H1 (cell line): ENCODE measurements around the gene TP53I3. TPM values are rescaled to one million over a fixed set of nuclear protein-coding genes. Genes with fewer than 3 reads are reported as not detected.

Experiments used
- BACH1 ChIP-seq: IDR thresholded peaks from 2 replicates; pipeline ENCODE4 v1.6.1; 2012; ENCODE audit warnings: low read length, improper control_type of control experiment
- CBX8 ChIP-seq: fragments of 300-800, 300-1000 bp; sonication (generic); IDR thresholded peaks from 2 replicates; pipeline ENCODE4 v1.7.1; 2016; ENCODE audit warnings: low read depth, low read length, borderline replicate concordance
- EZH2 ChIP-seq: fragments of 200-600 bp; sonication (generic); IDR thresholded peaks from 2 replicates; pipeline ENCODE4 v1.7.1; 2012; ENCODE audit warnings: low read depth, mild to moderate bottlenecking, moderate library complexity, low read length, inconsistent platforms; ENCODE audit not compliant: severe bottlenecking
- HDAC2 ChIP-seq, 2 experiments: fragments of 300-600 bp in 1 of 2; sonication (generic) in 1 of 2; IDR thresholded peaks; 2 replicates each; pipeline ENCODE4 v1.6.1; 2011 to 2012; ENCODE audit warnings: low read depth in 2 of 2, low read length in 2 of 2, mild to moderate bottlenecking in 2 of 2, moderate library complexity in 2 of 2, borderline replicate concordance in 1 of 2, inconsistent platforms in 1 of 2
- HDAC6 ChIP-seq: IDR thresholded peaks from one replicate; pipeline ENCODE4 v1.7.1; 2012; ENCODE audit warnings: low read depth, mild to moderate bottlenecking, inconsistent platforms, low read length, moderate library complexity
- JUN ChIP-seq: IDR thresholded peaks from 2 replicates; pipeline ENCODE4 v1.6.1; 2011; ENCODE audit warnings: low read depth, mild to moderate bottlenecking, improper control_type of control experiment, low read length
- KDM4A ChIP-seq: IDR thresholded peaks from one replicate; pipeline ENCODE4 v1.7.1; 2012; ENCODE audit warnings: low read depth, mild to moderate bottlenecking, moderate library complexity, low read length, inconsistent platforms; ENCODE audit not compliant: severe bottlenecking
- KDM5A ChIP-seq: fragments of 200-600 bp; IDR thresholded peaks from 2 replicates; pipeline ENCODE4 v1.7.1; 2012; ENCODE audit warnings: mild to moderate bottlenecking, low read length, inconsistent platforms, mixed read lengths
- MAFK ChIP-seq: IDR thresholded peaks from 2 replicates; pipeline ENCODE4 v1.6.1; 2012; ENCODE audit warnings: low read depth, mild to moderate bottlenecking, improper control_type of control experiment, low read length
- POLR2AphosphoS5 ChIP-seq: IDR thresholded peaks from 2 replicates; pipeline ENCODE4 v1.6.1; 2011; ENCODE audit warnings: low read depth, low read length
- RAD21 ChIP-seq, 2 experiments: IDR thresholded peaks in 1 of 2; conservative IDR thresholded peaks in 1 of 2; 2 replicates each; pipeline ENCODE4 v1.6.1; 2011; ENCODE audit warnings: low read depth in 2 of 2, low read length in 2 of 2, improper control_type of control experiment in 1 of 2, inconsistent platforms in 1 of 2, mild to moderate bottlenecking in 1 of 2, moderate library complexity in 1 of 2
- RXRA ChIP-seq: IDR thresholded peaks from 2 replicates; pipeline ENCODE4 v1.6.1; 2011; ENCODE audit warnings: low read depth, mild to moderate bottlenecking, low read length, moderate library complexity; ENCODE audit not compliant: insufficient read depth
- SAP30 ChIP-seq: fragments of 300-600 bp; sonication (generic); IDR thresholded peaks from 2 replicates; pipeline ENCODE4 v1.7.1; 2012; ENCODE audit warnings: low read length, moderate library complexity, mild to moderate bottlenecking, inconsistent platforms; ENCODE audit not compliant: insufficient read depth, insufficient replicate concordance
- SP1 ChIP-seq: IDR thresholded peaks from 2 replicates; pipeline ENCODE4 v1.6.1; 2011; ENCODE audit warnings: low read depth, low read length
- TBP ChIP-seq: IDR thresholded peaks from 2 replicates; pipeline ENCODE4 v1.6.1; 2011; ENCODE audit warnings: low read depth, low read length, improper control_type of control experiment
- TEAD4 ChIP-seq: IDR thresholded peaks from 2 replicates; pipeline ENCODE4 v1.6.1; 2012; ENCODE audit warnings: low read depth, low read length, inconsistent platforms, mixed read lengths
- polyA plus RNA-seq, 7 experiments: library from polyadenylated mRNA; depleted of rRNA in 3 of 7; stranded (reverse) in 5 of 7; unstranded in 2 of 7; fragments of >200 nt in 5 of 7; fragments of 200-250 nt in 2 of 7; gene quantifications; 1 replicate in 5 of 7; 2 replicates in 1 of 7; 4 replicates in 1 of 7; pipeline versions ENCODE4 v1.2.1 to v1.2.3, GENCODE V29; 2011 to 2013; ENCODE audit warnings: missing spikeins in 2 of 7, mixed read lengths in 2 of 7
- total RNA-seq: library from RNA; stranded (reverse); fragmentation: NEBNext Ultra II Directional; extraction: Animal tissue kit (Norgen Biotek cat#: 25700); gene quantifications from 2 replicates; pipeline ENCODE4 v1.2.1, GENCODE V29; 2021
- TF ChIP-seq, protein P1 (sequence below): IDR thresholded peaks from 2 replicates; pipeline ENCODE4 v1.6.1; 2011; ENCODE audit warnings: low read length, improper control_type of control experiment
- TF ChIP-seq, protein P2 (sequence below), 3 experiments: IDR thresholded peaks; 1 replicate in 2 of 3; 2 replicates in 1 of 3; pipeline versions ENCODE4 v1.5.1 to v1.6.1; 2011; ENCODE audit warnings: low read length in 3 of 3, mild to moderate bottlenecking in 3 of 3, inconsistent platforms in 2 of 3, low read depth in 1 of 3, moderate library complexity in 1 of 3; ENCODE audit not compliant: insufficient read depth in 1 of 3; ENCODE audit errors: control extremely low read depth in 1 of 3
- TF ChIP-seq, protein P3 (sequence below): IDR thresholded peaks from 2 replicates; pipeline ENCODE4 v1.6.1; 2012; ENCODE audit warnings: inconsistent platforms

Gene TP53I3
- total and polyA plus RNA-seq, 2 of the 8 experiments (the other 6 are each of a cell fraction or from before 2014, with no cell fraction given), result 29.4 to 34.5 TPM

DNA sequence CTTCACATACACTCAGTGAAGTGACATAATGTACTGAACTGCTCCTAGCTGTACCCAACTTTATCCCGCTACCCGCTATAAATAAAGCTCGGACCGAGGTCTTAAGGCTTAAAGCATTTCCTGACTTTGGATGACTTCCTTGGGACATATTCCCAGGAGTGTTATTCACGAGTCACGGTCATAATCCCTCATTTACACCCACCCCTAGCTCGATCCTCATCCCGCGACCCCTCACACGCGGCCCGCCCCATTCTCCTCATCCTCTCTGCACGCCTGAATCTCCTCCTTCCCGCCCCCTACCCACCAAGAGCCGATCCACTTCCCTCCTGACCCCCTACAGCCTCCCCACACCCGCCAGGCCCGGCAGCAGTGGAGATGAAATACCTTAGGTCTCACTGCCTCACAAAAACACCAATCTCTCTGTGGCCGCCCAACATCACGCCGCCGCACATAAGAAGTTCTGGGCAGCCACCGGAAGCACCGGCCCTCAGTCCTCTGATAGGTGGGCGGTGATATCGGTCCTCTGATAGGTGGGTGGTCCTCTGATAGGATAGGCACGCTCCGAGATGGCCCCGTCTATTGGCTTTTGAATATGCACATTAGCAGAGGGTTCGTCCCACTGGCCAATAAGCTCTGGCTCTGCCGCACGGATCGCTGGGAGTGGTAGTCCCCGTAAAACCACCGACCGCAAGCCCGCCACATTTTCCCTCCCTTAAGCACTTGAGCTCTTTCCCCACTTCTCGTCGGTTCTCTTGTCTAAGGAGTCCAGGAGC, 37.5 kb downstream of the TP53I3 start, which contains the start of gene WDCP (continued):
- no peak for TF ChIP-seq MAFK
- no peak for TF ChIP-seq HDAC6
- TF ChIP-seq, protein P1, sequence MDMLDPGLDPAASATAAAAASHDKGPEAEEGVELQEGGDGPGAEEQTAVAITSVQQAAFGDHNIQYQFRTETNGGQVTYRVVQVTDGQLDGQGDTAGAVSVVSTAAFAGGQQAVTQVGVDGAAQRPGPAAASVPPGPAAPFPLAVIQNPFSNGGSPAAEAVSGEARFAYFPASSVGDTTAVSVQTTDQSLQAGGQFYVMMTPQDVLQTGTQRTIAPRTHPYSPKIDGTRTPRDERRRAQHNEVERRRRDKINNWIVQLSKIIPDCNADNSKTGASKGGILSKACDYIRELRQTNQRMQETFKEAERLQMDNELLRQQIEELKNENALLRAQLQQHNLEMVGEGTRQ, result no peak
- peak; percentile 66 for TF ChIP-seq SAP30
- TF ChIP-seq SP1, result peak; percentile 96
- TF ChIP-seq RXRA, result no peak
- TF ChIP-seq, protein P2, sequence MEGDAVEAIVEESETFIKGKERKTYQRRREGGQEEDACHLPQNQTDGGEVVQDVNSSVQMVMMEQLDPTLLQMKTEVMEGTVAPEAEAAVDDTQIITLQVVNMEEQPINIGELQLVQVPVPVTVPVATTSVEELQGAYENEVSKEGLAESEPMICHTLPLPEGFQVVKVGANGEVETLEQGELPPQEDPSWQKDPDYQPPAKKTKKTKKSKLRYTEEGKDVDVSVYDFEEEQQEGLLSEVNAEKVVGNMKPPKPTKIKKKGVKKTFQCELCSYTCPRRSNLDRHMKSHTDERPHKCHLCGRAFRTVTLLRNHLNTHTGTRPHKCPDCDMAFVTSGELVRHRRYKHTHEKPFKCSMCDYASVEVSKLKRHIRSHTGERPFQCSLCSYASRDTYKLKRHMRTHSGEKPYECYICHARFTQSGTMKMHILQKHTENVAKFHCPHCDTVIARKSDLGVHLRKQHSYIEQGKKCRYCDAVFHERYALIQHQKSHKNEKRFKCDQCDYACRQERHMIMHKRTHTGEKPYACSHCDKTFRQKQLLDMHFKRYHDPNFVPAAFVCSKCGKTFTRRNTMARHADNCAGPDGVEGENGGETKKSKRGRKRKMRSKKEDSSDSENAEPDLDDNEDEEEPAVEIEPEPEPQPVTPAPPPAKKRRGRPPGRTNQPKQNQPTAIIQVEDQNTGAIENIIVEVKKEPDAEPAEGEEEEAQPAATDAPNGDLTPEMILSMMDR (IDR thresholded peaks at IDR 0.05; ENCODE audit: control extremely low read depth in 1 of 3, insufficient read depth in 1 of 3, low read depth in 1 of 3, low read length in 3 of 3), result no peak
- no peak for TF ChIP-seq CBX8
- peak; percentile 72 for TF ChIP-seq POLR2AphosphoS5
- peak; percentile 23 for TF ChIP-seq KDM4A
- TF ChIP-seq JUN, result no peak
- no peak for TF ChIP-seq RAD21 (IDR thresholded peaks at IDR 0.05 in 1 of 2, conservative IDR thresholded peaks at IDR 0.05 in 1 of 2; ENCODE audit: low read depth in 2 of 2, low read length in 2 of 2)
- no peak for TF ChIP-seq BACH1
- TF ChIP-seq EZH2, result no peak
- TF ChIP-seq TBP, result peak; percentile 90
- TF ChIP-seq, protein P3, sequence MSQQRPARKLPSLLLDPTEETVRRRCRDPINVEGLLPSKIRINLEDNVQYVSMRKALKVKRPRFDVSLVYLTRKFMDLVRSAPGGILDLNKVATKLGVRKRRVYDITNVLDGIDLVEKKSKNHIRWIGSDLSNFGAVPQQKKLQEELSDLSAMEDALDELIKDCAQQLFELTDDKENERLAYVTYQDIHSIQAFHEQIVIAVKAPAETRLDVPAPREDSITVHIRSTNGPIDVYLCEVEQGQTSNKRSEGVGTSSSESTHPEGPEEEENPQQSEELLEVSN, result peak; percentile 60
- no peak for TF ChIP-seq KDM5A
- TF ChIP-seq TEAD4, result no peak
- TF ChIP-seq HDAC2 (IDR thresholded peaks at IDR 0.05; ENCODE audit: borderline replicate concordance in 1 of 2, low read depth in 2 of 2, low read length in 2 of 2), result peak in 1 of 2 experiments; percentile 73; a peak in 2 of 4 replicates
